HG03066 (cell line): Measurements from ENCODE around the gene GPLD1.
"Not testable (repeated sequence)": the region's sequence is repeated elsewhere in the genome, so short reads cannot be mapped to it uniquely, and the experiment has no call there.

ENCODE experiments used
- ATAC-seq: cut with Tn5 transposase; IDR thresholded peaks from one replicate; pipeline ENCODE4 v1.9.1; 2021; ENCODE audit warnings: low read depth; ENCODE audit not compliant: unreplicated experiment

The GPLD1 gene

GRCh38 chr6:24489470-24489869, at the start of gene GPLD1:
Gene GPLD1 (minus strand): TSS chr6:24489578. CDS start chr6:24489511, 67 bp downstream.
- no peak for ATAC-seq

- ATAC-seq = no peak
Observed at GRCh38 chr6:24537771-24538385, 48.5 kb upstream of the GPLD1 start.

- no peak for ATAC-seq
Observed at GRCh38 chr6:24537082-24537699, 47.8 kb upstream of the GPLD1 start.

- no peak for ATAC-seq
Observed at GRCh38 chr6:24536466-24536865, 47.1 kb upstream of the GPLD1 start.

- no peak for ATAC-seq
Observed at GRCh38 chr6:24535210-24535609, 45.8 kb upstream of the GPLD1 start.

- no peak for ATAC-seq
Observed at GRCh38 chr6:24534329-24534728, 45.0 kb upstream of the GPLD1 start.

- no peak for ATAC-seq
Observed at GRCh38 chr6:24529985-24530384, 40.6 kb upstream of the GPLD1 start.

- no peak for ATAC-seq
Observed at GRCh38 chr6:24524805-24525204, 35.4 kb upstream of the GPLD1 start.

- ATAC-seq = no peak
Observed at GRCh38 chr6:24524329-24524728, 35.0 kb upstream of the GPLD1 start.

GRCh38 chr6:24522228-24523176, 33.1 kb upstream of the GPLD1 start:
- ATAC-seq = peak; percentile 41

- peak; percentile 45 for ATAC-seq
Observed at GRCh38 chr6:24520929-24521546, 31.7 kb upstream of the GPLD1 start.

- ATAC-seq = peak; percentile 67
Observed at GRCh38 chr6:24517659-24518543, 28.5 kb upstream of the GPLD1 start.

- ATAC-seq = no peak
Observed at GRCh38 chr6:24513602-24514001, 24.2 kb upstream of the GPLD1 start.

GRCh38 chr6:24511976-24512375, 22.6 kb upstream of the GPLD1 start:
- ATAC-seq = not testable (repeated sequence)

- no peak for ATAC-seq
Observed at GRCh38 chr6:24506814-24507520, 17.6 kb upstream of the GPLD1 start.

- ATAC-seq = no peak
Observed at GRCh38 chr6:24504649-24505586, 15.5 kb upstream of the GPLD1 start.

- ATAC-seq = no peak
Observed at GRCh38 chr6:24504287-24504648, 14.9 kb upstream of the GPLD1 start.

- no peak for ATAC-seq
Observed at GRCh38 chr6:24501914-24502313, 12.5 kb upstream of the GPLD1 start.
